Activated naive CD4-positive, alpha-beta T cell treated with anti-CD3 and anti-CD28 coated beads for 36 hours (primary cell): Measurements from ENCODE around the gene TREM1. TPM values are rescaled to one million over a fixed set of nuclear protein-coding genes. Genes with fewer than 3 reads are reported as not detected.

Experiments
- CTCF ChIA-PET: fragments of 350-600 bp; sonication (Branson Sonifier 250); formaldehyde crosslinking; loops from one replicate; lab custom pipeline; 2021; ENCODE audit warnings: antibody characterized with exemption; lab: Charles Lee
- DNase-seq: peaks from one replicate; pipeline ENCODE4 v3.0.0-alpha.2; 2020
- H3K27ac Mint-ChIP-seq: one replicate; pipeline ENCODE4 v1.8.0; 2021; ENCODE audit warnings: mild to moderate bottlenecking, mixed read lengths
- H3K27me3 Mint-ChIP-seq: one replicate; pipeline ENCODE4 v1.8.0; 2021; ENCODE audit warnings: low read depth, mixed read lengths
- H3K36me3 Mint-ChIP-seq: one replicate; pipeline ENCODE4 v1.8.0; 2021; ENCODE audit warnings: low read depth, mixed read lengths
- H3K4me1 Mint-ChIP-seq: one replicate; pipeline ENCODE4 v1.8.0; 2021; ENCODE audit warnings: low read depth, mixed read lengths
- H3K4me3 Mint-ChIP-seq: one replicate; pipeline ENCODE4 v1.8.0; 2021; ENCODE audit warnings: mild to moderate bottlenecking, moderate library complexity, mixed read lengths
- H3K9me3 Mint-ChIP-seq: one replicate; pipeline ENCODE4 v1.8.0; 2021; ENCODE audit warnings: mixed read lengths
- intact Hi-C: fragments of 100-400 bp; cut with micrococcal nuclease; formaldehyde crosslinking; loops from one replicate; pipeline ENCODE4 v1.15.1; 2023
- total RNA-seq, 2 experiments: library from RNA; stranded (reverse); gene quantifications; one replicate each; pipeline ENCODE4 v1.2.3, GENCODE V29; 2021

TREM1 gene
- total RNA-seq, result 1 to 10 TPM; 4.3 to 4.5 TPM

- Mint-ChIP-seq H3K27ac (peak within 1 kb of the TSS; percentile 72), H3K36me3 (no peaks in the 10 kb centered on the region), H3K4me3 (no peak within 1 kb of the TSS), H3K9me3 (no peaks in the 10 kb centered on the region), H3K4me1 (peaks cover 23% of the 10 kb centered on the region), H3K27me3 (no peaks in the 10 kb centered on the region)
- peak; percentile 52 for DNase-seq
- CTCF ChIA-PET, result interaction anchor here (1.1 to 2.5 kb wide), 3 partner anchors 8 to 34 kb away, joined by 3 to 6 read pairs (median 5); no protein-coding TSS in a partner anchor
- intact Hi-C loops, result no loop called here
Observed at GRCh38 chr6:41286544-41287346, at the start of gene TREM1. TSS of gene TREM1 (minus strand) at chr6:41286682. CDS start at chr6:41286655, 27 bp downstream.

DNA sequence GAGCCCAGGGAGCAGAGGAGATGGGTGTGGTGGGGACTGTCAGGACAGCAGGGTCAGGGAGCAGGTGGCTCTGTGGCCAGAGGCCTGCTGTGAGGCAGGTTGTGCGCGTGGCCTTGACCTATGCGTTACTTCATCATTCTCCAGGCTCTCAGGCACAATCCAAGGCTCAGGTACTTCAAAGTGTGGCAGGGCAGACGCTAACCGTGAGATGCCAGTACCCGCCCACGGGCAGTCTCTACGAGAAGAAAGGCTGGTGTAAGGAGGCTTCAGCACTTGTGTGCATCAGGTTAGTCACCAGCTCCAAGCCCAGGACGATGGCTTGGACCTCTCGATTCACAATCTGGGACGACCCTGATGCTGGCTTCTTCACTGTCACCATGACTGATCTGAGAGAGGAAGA is 49.5 kb upstream of the TREM1 start:
- CTCF ChIA-PET, result interaction anchor here (4.4 to 5.5 kb wide), 2 partner anchors 14 to 32 kb away, joined by 24 to 39 read pairs; no protein-coding TSS in a partner anchor
- Mint-ChIP-seq H3K27ac (no peak overlapping the region), H3K4me3 (no peak overlapping the region)

DNA sequence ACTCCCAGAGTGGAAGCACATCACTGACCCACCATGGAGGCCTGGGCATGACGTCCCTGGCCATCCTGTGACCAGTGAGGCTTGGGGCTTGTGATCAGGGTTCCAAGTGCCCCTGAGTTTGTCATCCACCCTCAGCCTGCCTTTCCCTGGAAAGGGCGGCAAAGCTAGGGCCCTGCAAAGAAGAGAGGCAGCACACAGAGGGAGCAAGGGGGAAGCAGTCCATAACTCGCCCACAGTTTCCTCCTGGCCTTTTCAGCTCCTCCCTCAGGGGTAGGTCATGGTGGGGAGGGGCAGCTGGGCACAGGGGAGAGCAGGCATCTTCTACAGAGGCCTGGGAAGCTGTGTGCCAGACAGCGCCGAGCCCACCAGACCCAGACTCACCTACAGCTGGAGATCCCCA is 48.8 kb upstream of the TREM1 start, which contains the start of gene NCR2:
TSS of gene NCR2 (plus strand) at position 313 of the 400 bp plus-strand sequence. CDS start 269 bp downstream, outside the sequence.
- intact Hi-C loops, result loop anchor here (2.0 kb wide), 1 partner anchor 16 kb away; no protein-coding TSS in a partner anchor
- Mint-ChIP-seq H3K36me3 (no peaks in the 10 kb centered on the region), H3K27ac (peak within 1 kb of the TSS; percentile 78), H3K27me3 (no peaks in the 10 kb centered on the region), H3K4me3 (no peak within 1 kb of the TSS), H3K4me1 (peaks cover 46% of the 10 kb centered on the region), H3K9me3 (no peaks in the 10 kb centered on the region)
- CTCF ChIA-PET, result interaction anchor here (0.6 to 5.5 kb wide), 5 partner anchors 14 to 326 kb away, joined by 3 to 39 read pairs (median 14); no protein-coding TSS in a partner anchor
- no peak for DNase-seq

More for the DNA sequence above, 49.5 kb upstream of the TREM1 start:
- Mint-ChIP-seq H3K4me1 (peaks cover 46% of the 10 kb centered on the region), H3K9me3 (no peaks in the 10 kb centered on the region), H3K36me3 (no peaks in the 10 kb centered on the region), H3K27me3 (no peaks in the 10 kb centered on the region)
- intact Hi-C loops, result loop anchor here (2.0 kb wide), 1 partner anchor 17 kb away; no protein-coding TSS in a partner anchor
- DNase-seq, result no peak

DNA sequence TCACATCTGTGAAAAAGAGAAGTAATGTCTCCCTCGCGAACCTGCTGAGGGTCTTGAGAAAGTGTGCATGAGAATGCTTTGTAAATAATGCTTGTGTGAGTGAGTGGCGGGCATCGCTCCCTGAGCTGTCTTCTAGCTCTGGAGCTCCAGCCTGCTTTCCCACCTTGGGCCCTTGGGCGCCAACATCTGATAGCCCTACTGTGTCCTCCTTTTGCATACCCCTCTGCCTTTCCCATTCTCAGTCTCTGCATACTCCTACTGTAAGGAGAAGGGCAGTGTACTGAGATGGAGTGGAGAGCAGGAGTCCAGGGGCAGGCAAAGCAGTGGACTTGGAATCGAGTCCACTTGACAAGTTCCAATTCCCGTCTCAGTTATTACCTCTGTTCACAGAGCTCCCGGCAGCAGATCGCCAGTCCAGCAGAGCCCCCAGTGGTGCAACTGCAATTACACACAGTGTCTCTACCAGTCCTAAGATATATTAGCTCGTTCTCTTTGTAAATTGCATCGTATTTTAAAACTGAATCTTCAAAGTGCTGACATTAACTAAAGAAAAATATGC is 48.1 kb upstream of the TREM1 start:
- H3K36me3 Mint-ChIP-seq, result no peaks in the 10 kb centered on the region
- CTCF ChIA-PET, result interaction anchor here (0.7 to 5.5 kb wide), 8 partner anchors 13 to 349 kb away, joined by 3 to 39 read pairs (median 7); no protein-coding TSS in a partner anchor
- DNase-seq, result peak; percentile 30
- no peaks in the 10 kb centered on the region for H3K9me3 Mint-ChIP-seq
- intact Hi-C loops, result loop anchor here (1.0 to 2.0 kb wide), 5 partner anchors 11 to 262 kb away; partner anchors contain the start of genes NFYA and OARD1
- H3K27me3 Mint-ChIP-seq, result no peaks in the 10 kb centered on the region
- H3K27ac Mint-ChIP-seq, result peak overlapping the region; percentile 78
- H3K4me3 Mint-ChIP-seq, result no peak overlapping the region
- H3K4me1 Mint-ChIP-seq, result peaks cover 46% of the 10 kb centered on the region

DNA sequence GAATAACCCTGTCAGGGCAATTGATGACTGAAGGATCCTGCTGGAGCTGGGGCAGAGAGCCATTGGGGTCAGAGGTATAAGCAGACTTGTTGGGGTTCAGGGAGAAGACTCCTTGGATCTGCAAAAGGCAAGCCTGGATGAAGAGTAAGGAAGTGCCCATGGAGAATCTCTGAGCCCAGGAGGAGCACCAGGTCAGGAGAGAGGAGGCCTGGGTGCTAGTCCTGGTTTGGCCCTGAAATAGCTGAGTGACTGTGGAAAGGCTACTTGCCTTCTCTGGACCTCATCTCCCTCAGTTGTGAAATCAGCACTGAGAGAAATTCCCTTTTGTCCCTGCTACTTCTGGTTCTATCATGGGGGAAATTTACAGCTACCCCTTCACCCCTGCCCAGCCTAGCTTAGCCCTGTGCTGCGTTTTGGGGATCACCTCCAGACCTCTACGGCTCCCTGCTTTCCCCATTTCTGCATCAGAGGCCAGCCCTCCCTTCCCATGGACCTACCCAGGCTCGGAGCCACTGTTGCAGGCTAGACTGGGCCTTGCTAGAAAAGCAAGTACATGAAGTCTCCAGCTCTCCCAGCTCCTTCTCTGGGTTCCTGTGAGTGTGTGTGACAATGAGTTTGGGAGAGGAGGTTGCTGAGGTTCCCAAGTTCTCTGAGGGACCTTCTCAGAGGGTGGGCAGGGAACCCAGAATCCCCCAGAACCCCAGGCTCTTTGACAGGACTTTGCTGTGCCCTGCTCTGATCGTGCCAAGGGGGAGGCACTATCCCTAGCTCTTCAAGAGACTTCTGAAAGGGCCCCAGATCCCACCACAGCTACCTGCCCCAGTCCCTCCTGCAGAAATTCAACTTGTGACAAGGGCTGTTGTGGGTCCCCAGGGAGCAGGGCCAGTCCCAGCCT is 46.6 kb upstream of the TREM1 start:
- intact Hi-C loops, result no loop called here
- Mint-ChIP-seq H3K27me3 (no peaks in the 10 kb centered on the region), H3K9me3 (no peaks in the 10 kb centered on the region), H3K4me3 (peak overlapping the region; percentile 17), H3K4me1 (peaks cover 46% of the 10 kb centered on the region), H3K27ac (peak overlapping the region; percentile 78), H3K36me3 (no peaks in the 10 kb centered on the region)
- CTCF ChIA-PET, result interaction anchor here (1.1 to 5.5 kb wide), 5 partner anchors 11 to 35 kb away, joined by 3 to 39 read pairs (median 14); no protein-coding TSS in a partner anchor
- no peak for DNase-seq

GRCh38 chr6:41332241-41332640 is 45.8 kb upstream of the TREM1 start:
- Mint-ChIP-seq H3K9me3 (no peaks in the 10 kb centered on the region), H3K4me1 (peaks cover 46% of the 10 kb centered on the region), H3K27me3 (no peaks in the 10 kb centered on the region), H3K27ac (no peak overlapping the region), H3K4me3 (no peak overlapping the region), H3K36me3 (no peaks in the 10 kb centered on the region)
- intact Hi-C loops, result no loop called here
- no peak for DNase-seq
- CTCF ChIA-PET, result interaction anchor here (0.6 to 5.5 kb wide), 4 partner anchors 11 to 349 kb away, joined by 3 to 39 read pairs (median 19); no protein-coding TSS in a partner anchor

GRCh38 chr6:41331401-41332150 is 45.1 kb upstream of the TREM1 start:
- no peak for DNase-seq
- Mint-ChIP-seq H3K4me1 (peaks cover 46% of the 10 kb centered on the region), H3K27me3 (no peaks in the 10 kb centered on the region), H3K36me3 (no peaks in the 10 kb centered on the region), H3K27ac (no peak overlapping the region), H3K9me3 (no peaks in the 10 kb centered on the region), H3K4me3 (no peak overlapping the region)
- CTCF ChIA-PET, result interaction anchor here (0.6 to 5.5 kb wide), 4 partner anchors 10 to 350 kb away, joined by 3 to 39 read pairs (median 16); no protein-coding TSS in a partner anchor
- intact Hi-C loops, result no loop called here

DNA sequence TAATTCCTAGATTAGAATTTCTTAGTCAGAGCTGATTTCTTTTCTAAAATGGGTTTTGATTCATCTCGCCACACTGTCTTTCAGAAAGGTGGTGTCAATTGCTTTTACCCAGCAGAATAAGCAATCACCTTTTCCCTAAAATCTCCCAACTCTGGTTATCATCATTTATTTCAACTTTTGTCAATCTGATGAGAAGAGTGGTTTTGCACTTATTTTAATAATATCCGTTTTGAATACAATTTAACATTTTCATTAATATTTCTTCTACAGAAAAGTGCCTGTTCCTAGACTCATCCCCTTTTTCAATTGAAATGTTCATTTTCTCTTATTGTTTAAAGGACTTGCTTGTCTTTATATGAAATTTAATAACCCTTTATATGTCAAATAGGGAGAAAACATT is 40.7 kb upstream of the TREM1 start:
- Mint-ChIP-seq H3K27me3 (no peaks in the 10 kb centered on the region), H3K4me3 (no peak overlapping the region)
- CTCF ChIA-PET, result interaction anchor here (0.7 kb wide), 1 partner anchor 999 kb away, joined by 3 read pairs; no protein-coding TSS in a partner anchor

DNA sequence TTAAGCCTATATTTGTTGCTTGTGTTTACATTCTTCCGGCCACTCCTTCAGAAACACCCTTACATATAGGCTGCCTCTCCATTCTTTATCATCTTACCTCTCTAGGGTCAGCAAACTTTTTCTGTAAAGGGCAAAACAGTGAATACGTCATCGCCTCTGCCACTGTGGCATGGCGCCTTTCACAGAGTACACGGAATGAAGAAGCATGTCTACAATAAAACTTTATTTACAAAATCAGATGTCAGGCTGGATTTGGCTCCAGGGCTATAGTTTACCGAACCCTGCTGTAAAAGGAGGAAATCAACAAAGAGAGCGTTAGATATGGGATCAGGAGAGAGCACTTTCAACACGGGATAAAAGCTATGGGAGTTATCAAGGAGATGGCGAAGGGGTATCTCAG is 39.6 kb upstream of the TREM1 start:
- Mint-ChIP-seq H3K27me3 (no peaks in the 10 kb centered on the region), H3K9me3 (no peaks in the 10 kb centered on the region), H3K27ac (no peak overlapping the region), H3K4me3 (no peak overlapping the region), H3K4me1 (no peaks in the 10 kb centered on the region), H3K36me3 (no peaks in the 10 kb centered on the region)
- intact Hi-C loops, result no loop called here
- CTCF ChIA-PET, result interaction anchor here (0.7 kb wide), 1 partner anchor 16 kb away, joined by 3 read pairs; no protein-coding TSS in a partner anchor
- no peak for DNase-seq

More for the DNA sequence above, 40.7 kb upstream of the TREM1 start:
- peaks cover 3% of the 10 kb centered on the region for H3K4me1 Mint-ChIP-seq
- DNase-seq, result no peak
- H3K36me3 Mint-ChIP-seq, result no peaks in the 10 kb centered on the region
- H3K27ac Mint-ChIP-seq, result no peak overlapping the region
- intact Hi-C loops, result no loop called here
- no peaks in the 10 kb centered on the region for H3K9me3 Mint-ChIP-seq

GRCh38 chr6:41325446-41326066 is 39.1 kb upstream of the TREM1 start:
- H3K4me1 Mint-ChIP-seq, result no peaks in the 10 kb centered on the region
- CTCF ChIA-PET, result interaction anchor here (0.7 kb wide), 1 partner anchor 15 kb away, joined by 3 read pairs; no protein-coding TSS in a partner anchor
- no peak overlapping the region for H3K27ac Mint-ChIP-seq
- no peaks in the 10 kb centered on the region for H3K9me3 Mint-ChIP-seq
- intact Hi-C loops, result no loop called here
- no peak overlapping the region for H3K4me3 Mint-ChIP-seq
- H3K27me3 Mint-ChIP-seq, result no peaks in the 10 kb centered on the region
- no peaks in the 10 kb centered on the region for H3K36me3 Mint-ChIP-seq
- DNase-seq, result no peak
